ENCODE results near the gene GKAP1.

DNA sequence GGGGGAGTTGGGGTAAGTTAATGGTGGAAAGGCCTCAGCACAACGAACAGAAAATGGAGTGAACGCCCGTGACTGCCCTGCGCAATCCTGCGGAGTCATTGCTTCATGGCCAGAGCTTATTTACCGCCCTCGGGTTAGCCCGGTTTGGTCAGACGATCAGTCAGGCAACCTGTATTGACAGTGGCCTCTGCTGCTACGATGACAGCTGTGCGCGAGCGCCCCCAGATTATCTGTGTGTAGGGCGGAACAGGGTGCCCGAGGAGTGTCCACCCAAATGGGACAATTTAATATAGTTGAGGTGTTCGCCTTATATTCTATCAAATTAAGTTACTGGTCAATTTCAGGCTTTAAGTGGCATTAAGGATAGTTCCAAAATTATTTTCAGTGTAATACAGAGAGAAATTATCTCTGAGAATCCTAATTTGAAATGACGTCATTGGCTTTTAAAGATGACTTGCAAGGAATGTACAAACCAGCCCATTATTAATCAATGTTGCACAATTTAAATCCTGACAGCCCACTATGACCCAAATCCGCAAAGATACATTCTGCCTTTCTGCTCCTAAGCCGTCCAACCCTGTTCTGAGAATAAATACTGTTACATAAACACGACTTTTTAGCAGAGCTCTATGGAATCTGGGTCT, 108.9 kb downstream of the GKAP1 start:
- TF ChIP-seq, protein P1, sequence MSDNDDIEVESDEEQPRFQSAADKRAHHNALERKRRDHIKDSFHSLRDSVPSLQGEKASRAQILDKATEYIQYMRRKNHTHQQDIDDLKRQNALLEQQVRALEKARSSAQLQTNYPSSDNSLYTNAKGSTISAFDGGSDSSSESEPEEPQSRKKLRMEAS (IDR thresholded peaks at IDR 0.05), result no peak
- peak; percentile 16; the same call in 1 of the 2 replicates for TF ChIP-seq RAD21 (IDR thresholded peaks at IDR 0.05; ENCODE audit: low read depth)
- no peak for TF ChIP-seq TCF12 (IDR thresholded peaks at IDR 0.05; ENCODE audit: low read depth)
- TF ChIP-seq NFIC (IDR thresholded peaks at IDR 0.05), result no peak
- no peak for TF ChIP-seq CEBPB (IDR thresholded peaks at IDR 0.05)
